Measurements from ENCODE around the gene FLCN.

GRCh38 chr17:17217995-17218394 lies 19.0 kb downstream of the FLCN start:
- TF ChIP-seq CTCF (conservative IDR thresholded peaks at IDR 0.05) (no peak), ZFX (IDR thresholded peaks at IDR 0.05) (no peak)
